OCI-LY7 (cell line): ENCODE measurements around the gene DMXL1. TPM values are rescaled to one million over a fixed set of nuclear protein-coding genes. Genes with fewer than 3 reads are reported as not detected.
"Not testable (repeated sequence)": the region's sequence is repeated elsewhere in the genome, so short reads cannot be mapped to it uniquely, and the experiment has no call there.

ENCODE experiments used
- BruUV-seq: library from RNA; stranded (reverse); fragments of 400-500 nt; replicated peaks from 2 replicates; lab custom pipeline; 2021; lab: Mats Ljungman, UMichigan
- CTCF ChIA-PET: fragments of 300-600 bp; sonication (Branson Sonifier 250); formaldehyde crosslinking; loops from one replicate; lab custom pipeline; 2022; ENCODE audit warnings: antibody characterized with exemption; ENCODE audit not compliant: unreplicated experiment; lab: Charles Lee
- POLR2A ChIA-PET: fragments of 300-600 bp; sonication (Branson Sonifier 250); formaldehyde crosslinking; loops from one replicate; lab custom pipeline; 2022; ENCODE audit warnings: antibody characterized with exemption; lab: Charles Lee
- DNase-seq: peaks from one replicate; pipeline ENCODE4 v3.0.0-alpha.2; 2015; ENCODE audit warnings: low spot score
- H2AFZ ChIP-seq: fragments of 200-600 bp; sonication (generic), shearing (Covaris generic); 2 replicates; pipeline ENCODE4 v1.6.1; 2014; ENCODE audit warnings: mild to moderate bottlenecking, antibody characterized with exemption, low read length, moderate library complexity
- H3K27ac ChIP-seq: fragments of 200-600 bp; sonication (generic); 2 replicates; pipeline ENCODE4 v1.5.1; 2014; ENCODE audit warnings: mixed run types, low read depth, mild to moderate bottlenecking, moderate library complexity, low read length, inconsistent platforms; ENCODE audit not compliant: poor library complexity, severe bottlenecking
- H3K36me3 ChIP-seq: fragments of 200-600 bp; sonication (generic); 2 replicates; pipeline ENCODE4 v1.6.1; 2014; ENCODE audit warnings: mild to moderate bottlenecking, antibody characterized with exemption, low read length, moderate library complexity, mixed read lengths; ENCODE audit not compliant: insufficient read depth
- H3K4me1 ChIP-seq: fragments of 200-600 bp; sonication (generic); 2 replicates; pipeline ENCODE4 v1.5.1; 2014; ENCODE audit warnings: mild to moderate bottlenecking, low read length; ENCODE audit not compliant: insufficient read depth, poor library complexity, severe bottlenecking
- H3K4me2 ChIP-seq: fragments of 200-600 bp; sonication (generic); 2 replicates; pipeline ENCODE4 v1.6.1; 2014; ENCODE audit warnings: mild to moderate bottlenecking, low read length
- H3K4me3 ChIP-seq: fragments of 200-600 bp; sonication (generic); 2 replicates; pipeline ENCODE4 v1.5.1; 2014; ENCODE audit warnings: mild to moderate bottlenecking, low read depth, low read length; ENCODE audit not compliant: poor library complexity, severe bottlenecking
- H3K79me2 ChIP-seq: fragments of 200-600 bp; sonication (generic); 2 replicates; pipeline ENCODE4 v1.6.1; 2016; ENCODE audit warnings: low read depth, mild to moderate bottlenecking, low read length, moderate library complexity, mixed read lengths; ENCODE audit not compliant: insufficient read depth
- H3K9me2 ChIP-seq: fragments of 200-600 bp; sonication (generic); 2 replicates; pipeline ENCODE4 v1.6.1; 2016; ENCODE audit warnings: mild to moderate bottlenecking, low read length, mixed read lengths; ENCODE audit not compliant: insufficient read depth
- H3K9me3 ChIP-seq: fragments of 200-600 bp; sonication (generic); 2 replicates; pipeline ENCODE4 v1.6.1; 2014; ENCODE audit warnings: mild to moderate bottlenecking, mixed run types, low read length, mixed read lengths
- H4K20me1 ChIP-seq: fragments of 200-600 bp; sonication (generic); 2 replicates; pipeline ENCODE4 v1.6.1; 2014; ENCODE audit warnings: mild to moderate bottlenecking, antibody characterized with exemption, low read length, moderate library complexity, mixed read lengths; ENCODE audit not compliant: insufficient read depth
- EZH2phosphoT487 ChIP-seq: fragments of 200-600 bp; sonication (generic); IDR thresholded peaks from 2 replicates; pipeline ENCODE4 v1.6.1; 2018; ENCODE audit warnings: low read depth, borderline replicate concordance, mild to moderate bottlenecking, mixed run types, antibody characterized with exemption, low read length, moderate library complexity, mixed read lengths
- intact Hi-C: fragments of 100-400 bp; cut with micrococcal nuclease; formaldehyde crosslinking; loops from one replicate; pipeline ENCODE4 v1.10.0; 2022; ENCODE audit not compliant: unreplicated experiment
- total RNA-seq, 2 experiments: library from RNA; depleted of rRNA in 1 of 2; stranded (reverse); fragments of >200 nt in 1 of 2; shearing (Covaris generic) in 1 of 2; gene quantifications; 2 replicates each; pipeline ENCODE4 v1.2.3, GENCODE V29; 2014 to 2022
- TF ChIP-seq, protein P1 (sequence below): fragments of 200-600 bp; sonication (generic); conservative IDR thresholded peaks from 2 replicates; pipeline ENCODE4 v1.5.1; 2014; ENCODE audit warnings: mild to moderate bottlenecking, antibody characterized with exemption, low read length, moderate library complexity, mixed read lengths

DMXL1 gene
- total RNA-seq, 2 experiments from 2014 or later = 76.6 to 79.4 TPM

DNA sequence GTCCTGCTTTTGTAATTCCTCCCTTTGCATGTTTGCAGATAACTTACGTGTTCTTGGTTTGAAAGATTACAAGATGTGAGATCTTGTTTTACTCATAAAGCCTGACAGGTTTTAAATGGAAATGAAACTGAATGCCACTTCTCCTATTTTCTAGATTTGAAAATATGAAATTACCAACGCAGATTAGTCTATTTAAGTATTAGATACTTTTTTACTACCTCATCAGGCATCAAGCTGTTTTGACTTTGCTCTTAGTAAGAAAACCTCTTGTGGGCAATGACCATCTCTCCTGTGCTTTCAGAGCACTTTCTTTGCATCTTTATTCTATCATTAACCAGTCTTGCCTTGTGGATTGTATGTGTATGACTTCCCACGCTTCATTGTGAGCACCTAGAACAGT, 3.5 kb downstream of the DMXL1 start:
- Histone ChIP-seq H2AFZ (peak overlapping the region; percentile 49; the same call in 1 of the 2 replicates), H3K4me1 (peaks cover 61% of the 10 kb centered on the region), H3K9me2 (no peaks in the 10 kb centered on the region), H3K4me2 (peak overlapping the region; percentile 96), H3K4me3 (peak overlapping the region; percentile 79), H4K20me1 (no peaks in the 10 kb centered on the region), H3K9me3 (no peaks in the 10 kb centered on the region), H3K79me2 (peaks cover 83% of the 10 kb centered on the region), H3K36me3 (no peaks in the 10 kb centered on the region), H3K27ac (peak overlapping the region; percentile 84)
- DNase-seq = peak; percentile 50
- intact Hi-C loops = loop anchor here (1.0 kb wide), 2 partner anchors 86 to 338 kb away; partner anchors contain the start of gene DTWD2
- no TSS peak for BruUV-seq
- ChIA-PET CTCF (no interaction called here), POLR2A (interaction anchor here (0.5 to 4.3 kb wide), 21 partner anchors 8 to 1436 kb away, joined by 3 to 24 read pairs (median 4); partner anchors contain the start of gene HSD17B4)
- TF ChIP-seq EZH2phosphoT487 = no peak
- TF ChIP-seq, protein P1, sequence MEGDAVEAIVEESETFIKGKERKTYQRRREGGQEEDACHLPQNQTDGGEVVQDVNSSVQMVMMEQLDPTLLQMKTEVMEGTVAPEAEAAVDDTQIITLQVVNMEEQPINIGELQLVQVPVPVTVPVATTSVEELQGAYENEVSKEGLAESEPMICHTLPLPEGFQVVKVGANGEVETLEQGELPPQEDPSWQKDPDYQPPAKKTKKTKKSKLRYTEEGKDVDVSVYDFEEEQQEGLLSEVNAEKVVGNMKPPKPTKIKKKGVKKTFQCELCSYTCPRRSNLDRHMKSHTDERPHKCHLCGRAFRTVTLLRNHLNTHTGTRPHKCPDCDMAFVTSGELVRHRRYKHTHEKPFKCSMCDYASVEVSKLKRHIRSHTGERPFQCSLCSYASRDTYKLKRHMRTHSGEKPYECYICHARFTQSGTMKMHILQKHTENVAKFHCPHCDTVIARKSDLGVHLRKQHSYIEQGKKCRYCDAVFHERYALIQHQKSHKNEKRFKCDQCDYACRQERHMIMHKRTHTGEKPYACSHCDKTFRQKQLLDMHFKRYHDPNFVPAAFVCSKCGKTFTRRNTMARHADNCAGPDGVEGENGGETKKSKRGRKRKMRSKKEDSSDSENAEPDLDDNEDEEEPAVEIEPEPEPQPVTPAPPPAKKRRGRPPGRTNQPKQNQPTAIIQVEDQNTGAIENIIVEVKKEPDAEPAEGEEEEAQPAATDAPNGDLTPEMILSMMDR = no peak

DNA sequence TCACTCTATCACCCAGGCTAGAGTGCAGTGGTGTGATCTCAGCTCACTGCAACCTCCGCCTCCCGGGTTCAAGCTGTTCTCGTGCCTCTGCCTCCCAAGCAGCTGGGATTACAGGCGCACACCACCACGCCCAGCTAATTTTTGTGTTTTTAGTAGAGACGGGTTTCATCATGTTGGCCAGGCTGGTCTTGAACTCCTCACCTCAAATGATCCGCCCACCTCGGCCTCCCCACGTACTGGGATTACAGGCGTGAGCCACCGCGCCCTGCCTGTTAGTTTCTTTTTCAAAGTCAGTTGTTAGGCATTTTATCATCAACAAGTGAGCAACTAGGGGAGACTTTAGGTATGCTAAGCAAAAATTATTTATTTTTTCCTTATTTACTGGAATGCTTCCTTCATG, 4.4 kb downstream of the DMXL1 start:
- BruUV-seq, H3K36me3 ChIP-seq, H3K9me3 ChIP-seq, DNase-seq, H3K4me3 ChIP-seq, H3K9me2 ChIP-seq, H3K27ac ChIP-seq, H4K20me1 ChIP-seq, H2AFZ ChIP-seq, CTCF ChIA-PET, intact Hi-C loops: not testable (repeated sequence)
- Histone ChIP-seq H3K4me2 (peak overlapping the region; percentile 49), H3K4me1 (peaks cover 55% of the 10 kb centered on the region), H3K79me2 (peaks cover 87% of the 10 kb centered on the region)
- POLR2A ChIA-PET = interaction anchor here (0.6 to 4.3 kb wide), 12 partner anchors 10 to 1437 kb away, joined by 3 to 24 read pairs (median 4); no protein-coding TSS in a partner anchor

DNA sequence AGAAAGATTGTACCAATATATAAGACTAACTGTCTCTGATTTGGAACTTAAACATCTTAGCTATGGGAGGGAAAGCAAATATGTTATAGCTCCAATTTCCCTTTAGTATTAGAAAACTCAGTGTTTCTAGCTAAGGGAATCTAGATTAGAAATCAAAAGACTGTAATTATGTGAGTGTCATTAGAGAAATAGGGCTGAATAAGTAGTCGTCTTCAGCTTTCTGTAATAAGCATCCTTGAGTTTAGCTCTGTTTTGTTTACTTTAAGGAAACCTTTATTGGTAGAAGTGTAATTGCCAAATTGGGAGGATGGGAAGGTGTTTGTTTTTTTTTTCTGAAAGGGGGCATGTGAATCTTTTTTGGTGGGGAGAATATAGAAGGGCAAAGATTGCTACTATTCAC, 5.2 kb downstream of the DMXL1 start:
- Histone ChIP-seq H3K36me3 (no peaks in the 10 kb centered on the region), H4K20me1 (peaks cover 6% of the 10 kb centered on the region; the same call in 1 of the 2 replicates), H3K4me3 (peak overlapping the region; percentile 20), H2AFZ (no peak overlapping the region), H3K27ac (no peak overlapping the region), H3K9me3 (no peaks in the 10 kb centered on the region), H3K79me2 (peaks cover 95% of the 10 kb centered on the region), H3K9me2 (no peaks in the 10 kb centered on the region), H3K4me1 (peaks cover 55% of the 10 kb centered on the region), H3K4me2 (peak overlapping the region; percentile 49)
- CTCF ChIA-PET = no interaction called here
- DNase-seq = no peak
- POLR2A ChIA-PET = interaction anchor here (0.6 to 4.3 kb wide), 10 partner anchors 13 to 342 kb away, joined by 3 to 24 read pairs (median 4); no protein-coding TSS in a partner anchor
- intact Hi-C loops = no loop called here
- TF ChIP-seq EZH2phosphoT487 = no peak
- TF ChIP-seq, protein P1 = no peak
- no TSS peak for BruUV-seq
